Glomerular visceral epithelial cell (primary cell): Measurements from ENCODE around the gene TMEM141.
"Not testable (repeated sequence)": the region's sequence is repeated elsewhere in the genome, so short reads cannot be mapped to it uniquely, and the experiment has no call there.

Experiments
- DNase-seq: peaks from one replicate; pipeline ENCODE4 v3.0.0-alpha.2; 2016; ENCODE audit errors: extremely low spot score

TMEM141 gene

GRCh38 chr9:136773386-136774044, 17.6 kb upstream of the TMEM141 start:
- no peak for DNase-seq

- no peak for DNase-seq
Measured at GRCh38 chr9:136774416-136775045, 16.6 kb upstream of the TMEM141 start.

GRCh38 chr9:136775191-136775590, 16.0 kb upstream of the TMEM141 start:
- DNase-seq, result no peak

- no peak for DNase-seq
Measured at GRCh38 chr9:136776947-136777346, 14.2 kb upstream of the TMEM141 start.

GRCh38 chr9:136777359-136777758, 13.8 kb upstream of the TMEM141 start:
- DNase-seq, result no peak

GRCh38 chr9:136779808-136780207, 11.3 kb upstream of the TMEM141 start:
- DNase-seq, result no peak

GRCh38 chr9:136782452-136782851, 8.7 kb upstream of the TMEM141 start:
- no peak for DNase-seq

- no peak for DNase-seq
Measured at GRCh38 chr9:136784249-136784996, 6.7 kb upstream of the TMEM141 start.

- no peak for DNase-seq
Measured at GRCh38 chr9:136784997-136785361, 6.2 kb upstream of the TMEM141 start.

- not testable (repeated sequence) for DNase-seq
Measured at GRCh38 chr9:136785565-136786355, 5.4 kb upstream of the TMEM141 start.

- no peak for DNase-seq
Measured at GRCh38 chr9:136786451-136786850, 4.7 kb upstream of the TMEM141 start.

- DNase-seq, result not testable (repeated sequence)
Measured at GRCh38 chr9:136786983-136787382, 4.2 kb upstream of the TMEM141 start.

- peak; percentile 69 for DNase-seq
Measured at GRCh38 chr9:136787690-136788400, 3.3 kb upstream of the TMEM141 start.

GRCh38 chr9:136788644-136789522, 2.3 kb upstream of the TMEM141 start:
- DNase-seq, result not testable (repeated sequence)

GRCh38 chr9:136789523-136789937, 1.6 kb upstream of the TMEM141 start:
- DNase-seq, result no peak

GRCh38 chr9:136791516-136792276, 552 bp downstream of the TMEM141 start:
- peak; percentile 52 for DNase-seq

GRCh38 chr9:136792321-136793085, 1.4 kb downstream of the TMEM141 start:
- no peak for DNase-seq

- no peak for DNase-seq
Measured at GRCh38 chr9:136793086-136793946, 2.2 kb downstream of the TMEM141 start.
